Eye (tissue), 1 donor: ENCODE measurements around the gene TMEM254.
A peak's percentile ranks its signal among the peaks of the same experiment; 100 is the strongest.
"Not testable (repeated sequence)": the region's sequence is repeated elsewhere in the genome, so short reads cannot be mapped to it uniquely, and the experiment has no call there.

Source experiments
- DNase-seq: peaks from one replicate; pipeline ENCODE4 v3.0.0-alpha.2; 2015

Gene TMEM254, protein sequence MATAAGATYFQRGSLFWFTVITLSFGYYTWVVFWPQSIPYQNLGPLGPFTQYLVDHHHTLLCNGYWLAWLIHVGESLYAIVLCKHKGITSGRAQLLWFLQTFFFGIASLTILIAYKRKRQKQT

DNA sequence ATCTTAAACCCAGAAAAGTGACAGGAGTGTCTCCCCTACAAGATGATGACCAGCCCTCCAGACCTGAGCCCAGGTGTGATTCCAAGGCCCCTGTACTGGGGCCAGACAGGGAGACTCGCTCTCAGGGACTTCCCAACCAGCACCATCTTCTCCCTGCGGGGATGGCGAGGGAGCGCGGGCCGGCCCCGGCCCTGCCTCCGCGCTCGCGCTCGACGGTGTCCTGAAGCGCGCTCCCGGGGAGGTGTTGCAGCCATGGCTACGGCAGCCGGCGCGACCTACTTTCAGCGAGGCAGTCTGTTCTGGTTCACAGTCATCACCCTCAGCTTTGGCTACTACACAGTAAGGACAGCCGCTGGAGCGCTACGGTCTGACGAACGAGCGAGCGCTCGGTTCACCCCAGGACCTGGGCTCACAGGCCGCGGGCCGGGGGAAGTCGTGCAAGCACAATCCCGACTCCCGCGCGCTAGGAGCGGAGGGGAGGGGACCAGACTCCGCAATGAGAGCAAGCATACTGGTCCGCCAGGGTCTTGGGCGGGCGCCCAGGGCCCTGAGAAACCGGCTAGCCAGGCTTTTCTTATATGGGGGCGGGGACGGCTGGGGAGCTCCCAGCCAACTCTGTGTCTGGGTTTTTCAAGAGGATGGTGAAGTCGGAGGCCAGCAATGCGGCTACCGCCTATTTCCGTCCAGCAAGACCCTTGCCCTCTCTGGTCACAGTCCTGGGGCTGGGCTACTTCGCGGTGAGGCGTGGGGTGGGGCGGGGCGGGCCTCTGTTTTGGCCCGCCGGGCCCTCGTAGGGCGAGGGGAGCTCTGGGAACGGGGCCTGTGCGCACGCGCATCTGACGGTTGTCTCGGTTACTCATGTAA lies at the start of gene TMEM254:
TMEM254 (plus strand) TSS at position 218 of the 864 bp plus-strand sequence; CDS start at position 253, 35 bp downstream.
- peak; percentile 97 for DNase-seq

GRCh38 chr10:80029205-80029604 lies 49.3 kb upstream of the TMEM254 start:
- not testable (repeated sequence) for DNase-seq

- not testable (repeated sequence) for DNase-seq
These were observed 48.6 kb upstream of the TMEM254 start for GRCh38 chr10:80029865-80030264.

DNA sequence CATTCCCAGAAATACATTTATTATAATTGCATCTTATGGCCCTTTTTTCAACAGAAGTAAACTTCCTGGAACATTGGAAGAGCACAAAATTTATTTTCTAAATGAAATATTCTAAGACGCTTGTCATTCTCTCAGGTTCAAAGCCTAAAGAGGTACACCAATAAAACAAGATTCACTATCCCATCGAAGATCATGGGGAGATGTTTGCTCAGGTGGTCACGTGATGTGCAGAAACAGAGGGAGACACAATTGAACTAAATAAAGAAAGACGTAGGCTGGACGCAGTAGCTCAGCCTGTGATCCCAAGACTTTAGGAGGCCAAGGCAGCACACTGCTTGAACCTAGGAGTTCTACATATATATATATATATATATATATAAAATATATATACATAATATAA lies 46.0 kb upstream of the TMEM254 start:
- DNase-seq, result no peak

- DNase-seq, result not testable (repeated sequence)
These were observed 43.7 kb upstream of the TMEM254 start for GRCh38 chr10:80034766-80035165.

DNA sequence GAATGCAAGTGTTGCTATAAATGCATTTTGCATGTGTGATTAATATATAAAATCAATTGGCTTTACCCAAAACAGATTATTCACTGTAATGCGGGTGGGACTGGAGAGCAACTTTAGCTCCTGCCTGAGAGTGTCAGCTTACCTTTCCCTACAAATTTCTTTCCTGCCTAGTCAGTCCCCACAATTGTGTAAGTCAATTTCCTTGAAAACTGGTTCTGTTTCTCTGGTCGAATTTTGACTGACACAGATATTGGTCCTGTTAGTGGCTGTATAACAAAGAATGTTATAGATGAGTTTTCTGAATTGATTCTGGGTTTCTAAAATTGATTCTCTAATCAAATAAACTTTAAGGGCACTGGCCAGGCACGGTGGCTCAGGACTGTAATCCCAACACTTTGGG lies 43.0 kb upstream of the TMEM254 start:
- DNase-seq, result not testable (repeated sequence)

- DNase-seq, result not testable (repeated sequence)
These were observed 41.5 kb upstream of the TMEM254 start for GRCh38 chr10:80036921-80037500.

GRCh38 chr10:80038226-80038625 lies 40.2 kb upstream of the TMEM254 start:
- not testable (repeated sequence) for DNase-seq

- DNase-seq, result no peak
These were observed 37.3 kb upstream of the TMEM254 start for GRCh38 chr10:80041162-80041561.

- DNase-seq, result not testable (repeated sequence)
These were observed 33.5 kb upstream of the TMEM254 start for GRCh38 chr10:80044935-80045334.

GRCh38 chr10:80046629-80047441 lies 31.6 kb upstream of the TMEM254 start:
- peak; percentile 79 for DNase-seq

DNA sequence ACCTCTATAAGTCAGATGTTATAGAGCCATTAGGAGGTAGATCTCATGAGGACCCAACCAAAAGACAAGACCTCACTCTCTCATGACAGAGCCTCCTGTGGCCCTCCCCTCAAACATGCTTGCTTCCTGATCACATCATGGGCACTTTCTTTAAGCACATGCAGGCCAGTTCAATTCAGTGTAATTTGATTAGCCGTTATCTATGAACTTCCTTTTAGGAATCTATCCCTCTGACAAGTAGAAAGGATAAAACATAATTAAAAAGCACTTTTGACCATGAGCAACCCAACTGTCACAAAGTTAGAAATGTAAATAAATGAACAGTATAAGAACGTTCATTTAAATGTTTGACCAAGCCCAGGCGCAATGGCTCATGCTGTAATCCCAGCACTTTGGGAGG lies 27.7 kb upstream of the TMEM254 start:
- no peak for DNase-seq

GRCh38 chr10:80051993-80052392 lies 26.5 kb upstream of the TMEM254 start:
- no peak for DNase-seq

DNA sequence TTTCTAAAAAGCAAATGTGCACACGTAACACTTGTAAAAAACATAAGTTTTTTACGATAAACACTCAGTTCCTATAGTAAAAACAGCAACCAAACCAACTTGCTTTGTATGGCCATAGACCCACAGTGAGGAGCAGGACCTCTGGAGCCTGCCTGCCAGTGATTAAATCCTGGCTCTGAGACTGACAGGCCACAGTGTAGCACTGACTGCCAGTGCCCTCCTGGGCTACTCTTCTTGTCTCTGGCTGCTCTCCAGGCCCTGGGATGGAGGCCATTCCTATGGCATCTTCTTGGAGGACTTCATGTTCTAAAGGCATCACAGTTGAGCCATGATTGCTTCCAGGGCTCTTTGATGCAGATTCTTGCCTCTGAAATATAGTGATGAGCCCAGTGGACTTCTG lies 22.7 kb upstream of the TMEM254 start:
- DNase-seq, result no peak

GRCh38 chr10:80057171-80057570 lies 21.3 kb upstream of the TMEM254 start:
- DNase-seq, result no peak

- no peak for DNase-seq
These were observed 14.2 kb upstream of the TMEM254 start for GRCh38 chr10:80064120-80064886.

GRCh38 chr10:80066809-80067208 lies 11.7 kb upstream of the TMEM254 start:
- DNase-seq, result no peak

GRCh38 chr10:80067821-80068220 lies 10.6 kb upstream of the TMEM254 start:
- not testable (repeated sequence) for DNase-seq

- no peak for DNase-seq
These were observed 10.2 kb upstream of the TMEM254 start for GRCh38 chr10:80068270-80068669.

GRCh38 chr10:80070057-80070456 lies 8.4 kb upstream of the TMEM254 start:
- DNase-seq, result peak; percentile 31

GRCh38 chr10:80072584-80072983 lies 5.9 kb upstream of the TMEM254 start:
- DNase-seq, result no peak

DNA sequence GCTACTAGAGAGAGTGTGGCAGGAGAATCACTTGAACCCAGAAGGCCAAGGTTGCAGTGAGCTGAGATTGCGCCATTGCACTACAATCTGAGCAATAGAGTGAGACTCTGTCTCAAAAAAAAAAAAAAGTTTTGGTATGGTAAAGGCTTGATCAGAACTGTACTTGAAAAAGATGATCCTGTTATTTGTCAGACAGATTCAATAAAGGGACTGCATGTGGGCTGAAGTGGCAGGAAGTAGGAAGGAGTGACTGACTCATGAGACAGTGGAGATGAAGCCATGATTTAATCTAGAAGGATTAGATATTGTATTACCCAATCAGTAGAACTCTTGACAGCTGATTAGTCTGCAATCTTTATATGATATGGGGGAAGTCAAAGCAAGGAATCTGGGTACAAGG lies 2.7 kb upstream of the TMEM254 start:
- no peak for DNase-seq
